HG03354 (cell line): ENCODE measurements around the gene RAB26.

Experiments
- ATAC-seq: cut with Tn5 transposase; IDR thresholded peaks from one replicate; pipeline ENCODE4 v1.9.1; 2021; ENCODE audit warnings: mild to moderate bottlenecking; ENCODE audit not compliant: unreplicated experiment, poor library complexity, severe bottlenecking

The RAB26 gene

DNA sequence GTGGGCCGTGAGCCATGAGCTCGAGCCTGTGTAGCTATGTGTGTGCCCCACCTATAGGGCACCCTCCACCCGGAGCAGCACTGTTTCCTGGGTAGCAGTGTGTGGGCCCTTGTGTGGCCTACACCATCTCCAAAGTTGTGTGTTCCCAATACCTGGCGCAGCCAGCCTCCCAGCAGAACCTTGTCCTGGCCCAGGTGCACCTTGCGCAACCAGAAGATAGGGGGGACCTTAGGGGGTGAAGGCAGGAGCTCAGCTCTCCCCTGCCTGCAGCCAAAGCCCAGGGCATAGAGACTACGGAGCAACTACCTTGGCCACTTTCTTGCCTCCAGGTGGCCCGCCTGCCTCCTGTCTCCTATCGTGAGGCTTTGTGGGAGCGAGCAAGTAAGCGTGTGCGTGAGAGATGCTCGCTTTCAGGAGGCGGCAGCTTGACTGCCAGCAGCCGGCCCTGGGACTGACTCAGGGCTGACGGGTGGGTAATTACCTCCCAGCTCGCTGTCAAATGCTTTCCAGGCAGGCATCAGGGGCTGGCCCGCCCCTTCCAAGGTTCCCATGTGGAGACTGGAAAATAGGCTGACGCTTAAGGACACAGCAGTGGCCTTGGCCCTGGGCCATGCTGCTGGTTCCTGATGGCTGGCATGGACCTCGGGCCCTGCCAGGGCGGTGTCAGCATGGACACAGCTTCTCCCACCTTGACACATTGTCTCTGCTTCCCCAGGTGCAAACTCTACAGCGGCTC is 26.1 kb downstream of the RAB26 start:
- no peak for ATAC-seq

DNA sequence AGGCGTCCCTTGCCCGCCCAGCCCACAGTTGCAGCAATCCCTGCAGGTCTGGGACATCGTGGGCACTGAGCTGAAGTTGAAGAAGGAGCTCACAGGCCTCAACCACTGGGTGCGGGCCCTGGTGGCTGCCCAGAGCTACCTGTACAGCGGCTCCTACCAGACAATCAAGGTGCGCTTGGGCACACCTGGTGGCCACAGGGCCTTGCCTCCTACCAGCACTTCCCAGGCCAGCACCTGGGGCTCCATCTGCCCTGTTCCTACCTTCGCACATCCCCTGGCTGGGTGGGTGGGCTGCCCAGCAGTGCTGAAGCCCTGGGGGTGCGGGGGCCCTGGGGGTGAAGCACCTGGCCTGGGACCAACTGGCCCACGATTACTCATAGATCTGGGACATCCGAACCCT is 27.0 kb downstream of the RAB26 start:
- ATAC-seq: no peak

DNA sequence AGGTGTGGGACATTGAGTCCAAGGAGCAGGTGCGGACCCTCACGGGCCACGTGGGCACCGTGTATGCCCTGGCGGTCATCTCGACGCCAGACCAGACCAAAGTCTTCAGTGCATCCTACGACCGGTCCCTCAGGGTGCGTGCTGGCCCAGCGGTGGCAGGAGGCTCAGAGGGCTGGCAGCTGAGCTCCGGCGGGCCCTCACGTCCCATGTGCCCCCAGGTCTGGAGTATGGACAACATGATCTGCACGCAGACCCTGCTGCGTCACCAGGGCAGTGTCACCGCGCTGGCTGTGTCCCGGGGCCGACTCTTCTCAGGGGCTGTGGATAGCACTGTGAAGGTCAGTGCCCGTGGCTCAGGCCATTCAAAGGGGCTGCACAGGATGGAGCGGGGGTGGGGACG is 27.6 kb downstream of the RAB26 start:
- no peak for ATAC-seq

DNA sequence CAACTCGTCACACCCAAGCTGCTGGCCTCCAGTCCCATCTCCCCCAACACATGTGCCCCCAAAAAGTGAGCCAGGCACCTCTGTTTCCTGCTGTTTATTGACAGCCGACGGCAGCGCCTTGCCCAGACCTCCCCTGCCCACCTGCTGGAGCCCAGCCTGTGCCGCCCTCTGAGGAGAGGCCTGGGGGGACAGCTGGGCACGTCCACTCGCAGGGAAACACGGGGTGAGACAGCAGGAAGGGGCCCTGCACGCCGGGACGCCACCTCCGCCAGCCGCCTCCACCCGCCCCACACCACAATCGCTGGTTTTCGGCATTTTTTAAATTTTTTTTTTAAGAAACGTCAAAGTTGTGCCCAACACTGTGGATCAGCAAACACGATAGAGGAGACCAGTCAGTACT is 28.7 kb downstream of the RAB26 start:
- no peak for ATAC-seq

DNA sequence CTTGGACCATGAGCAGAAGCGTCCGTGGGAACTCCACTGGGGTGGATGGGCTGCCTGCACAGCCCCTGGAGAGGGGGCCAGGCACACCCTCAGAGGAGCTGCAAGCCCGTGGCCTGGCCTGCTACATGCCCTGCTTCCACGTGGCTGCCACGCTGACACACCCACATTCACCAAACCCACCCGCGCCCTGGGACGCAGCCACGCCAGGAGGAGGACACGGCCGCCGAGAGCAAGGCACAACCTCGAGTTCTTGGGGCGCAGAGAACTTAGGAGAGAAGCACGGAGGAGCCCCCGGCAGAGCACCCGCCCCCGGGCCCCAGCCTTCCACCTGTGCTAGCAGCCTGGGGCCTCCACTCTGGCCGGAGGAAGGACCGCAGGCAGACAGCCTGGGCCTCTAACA is 29.1 kb downstream of the RAB26 start:
- ATAC-seq: no peak

DNA sequence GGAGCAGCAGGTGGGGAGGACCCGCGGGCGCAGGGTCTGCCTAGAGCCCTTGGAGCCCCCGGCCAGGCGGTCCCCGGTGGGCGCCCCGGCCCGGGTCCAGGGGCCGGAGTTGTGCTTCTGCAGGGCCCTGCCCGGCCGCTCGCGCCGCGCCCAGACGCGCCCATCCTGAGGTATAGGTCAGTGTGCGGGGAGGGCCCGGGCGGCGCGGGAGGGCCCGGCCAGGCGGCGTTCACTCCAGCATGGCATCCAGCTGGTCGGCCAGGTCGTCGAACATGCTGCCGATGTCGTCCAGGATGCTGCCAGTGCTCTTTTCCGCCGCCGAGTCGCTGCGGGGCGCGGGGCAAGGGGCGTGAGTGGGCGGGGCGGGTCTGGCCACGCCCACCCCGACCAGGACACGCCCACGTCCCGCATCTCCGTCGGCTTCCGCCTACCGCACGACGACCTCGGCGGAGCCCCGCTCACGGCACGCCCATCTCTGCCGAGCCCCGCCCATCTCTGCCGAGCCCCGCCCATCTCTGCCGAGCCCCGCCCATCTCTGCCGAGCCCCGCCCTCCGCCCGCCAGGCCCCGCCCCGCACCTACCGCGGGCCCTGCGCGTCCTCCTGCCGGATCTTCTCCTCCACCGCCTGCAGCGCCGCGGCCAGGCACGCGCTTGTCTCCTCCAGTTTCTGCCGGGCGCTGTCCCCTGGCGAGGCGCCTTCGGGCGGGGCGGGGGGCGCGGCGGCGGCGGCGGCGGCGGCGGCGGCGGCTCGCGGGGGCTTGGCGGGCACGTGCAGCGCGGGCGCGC is 30.1 kb downstream of the RAB26 start:
- no peak for ATAC-seq

DNA sequence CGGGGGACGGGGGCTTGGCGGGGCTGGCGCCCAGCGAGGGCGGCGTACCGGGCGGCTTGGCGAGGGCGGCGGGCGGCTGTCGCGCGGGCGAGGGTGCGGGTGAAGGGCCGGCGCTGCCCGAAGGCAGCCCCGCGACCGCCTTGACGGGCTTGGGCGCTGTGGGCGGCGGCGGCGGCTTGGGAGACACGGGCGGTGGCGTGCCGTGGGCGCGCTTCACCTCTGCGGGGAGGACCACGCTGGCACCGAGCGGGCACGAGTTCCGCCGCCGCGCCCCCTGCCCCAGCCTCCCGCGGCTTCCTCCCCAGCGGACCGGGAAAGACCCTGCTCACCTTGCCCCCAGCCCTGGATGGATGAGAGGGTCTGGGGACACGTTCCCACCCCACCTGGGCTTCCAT is 30.7 kb downstream of the RAB26 start:
- ATAC-seq: no peak

DNA sequence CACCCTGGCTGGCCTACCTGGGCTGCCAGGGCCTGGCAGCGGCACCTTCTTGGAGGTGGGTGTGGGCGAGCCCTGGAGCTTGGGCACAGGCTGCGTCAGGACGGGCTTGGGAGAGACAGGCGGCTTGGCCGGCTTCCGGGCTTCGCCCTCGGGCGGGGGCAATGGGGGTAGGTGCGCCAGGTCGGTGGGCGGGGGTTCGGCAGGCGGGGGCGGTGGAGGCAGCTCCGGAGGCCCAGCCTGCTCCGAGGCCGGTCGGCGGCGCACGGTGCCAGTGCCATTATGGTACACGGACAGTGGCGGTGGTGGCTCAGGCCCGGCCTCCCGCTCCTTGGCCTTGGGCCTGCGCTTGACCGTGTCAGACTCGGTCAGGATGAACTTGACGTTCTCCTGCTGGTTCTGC is 31.2 kb downstream of the RAB26 start:
- no peak for ATAC-seq

DNA sequence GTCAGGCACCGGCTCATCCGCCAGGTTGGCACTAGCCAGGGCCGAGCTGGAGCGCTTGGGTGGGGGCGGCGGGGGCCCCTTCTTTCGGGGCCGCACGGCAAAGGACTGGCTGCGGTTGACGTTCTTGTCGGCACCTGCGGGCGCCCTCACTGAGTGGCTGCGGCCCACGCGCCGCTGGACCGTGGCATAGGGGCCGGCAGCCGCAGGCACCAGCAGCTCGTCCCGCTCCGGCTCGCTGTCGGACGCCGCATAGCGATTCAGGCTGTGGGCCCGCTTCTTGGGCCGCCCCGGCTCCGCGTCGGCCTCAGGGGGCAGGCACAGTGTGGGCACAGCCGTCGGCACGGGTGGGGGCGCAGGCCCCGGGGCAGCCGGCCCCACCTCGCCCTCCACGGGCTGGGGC is 32.0 kb downstream of the RAB26 start:
- no peak for ATAC-seq

DNA sequence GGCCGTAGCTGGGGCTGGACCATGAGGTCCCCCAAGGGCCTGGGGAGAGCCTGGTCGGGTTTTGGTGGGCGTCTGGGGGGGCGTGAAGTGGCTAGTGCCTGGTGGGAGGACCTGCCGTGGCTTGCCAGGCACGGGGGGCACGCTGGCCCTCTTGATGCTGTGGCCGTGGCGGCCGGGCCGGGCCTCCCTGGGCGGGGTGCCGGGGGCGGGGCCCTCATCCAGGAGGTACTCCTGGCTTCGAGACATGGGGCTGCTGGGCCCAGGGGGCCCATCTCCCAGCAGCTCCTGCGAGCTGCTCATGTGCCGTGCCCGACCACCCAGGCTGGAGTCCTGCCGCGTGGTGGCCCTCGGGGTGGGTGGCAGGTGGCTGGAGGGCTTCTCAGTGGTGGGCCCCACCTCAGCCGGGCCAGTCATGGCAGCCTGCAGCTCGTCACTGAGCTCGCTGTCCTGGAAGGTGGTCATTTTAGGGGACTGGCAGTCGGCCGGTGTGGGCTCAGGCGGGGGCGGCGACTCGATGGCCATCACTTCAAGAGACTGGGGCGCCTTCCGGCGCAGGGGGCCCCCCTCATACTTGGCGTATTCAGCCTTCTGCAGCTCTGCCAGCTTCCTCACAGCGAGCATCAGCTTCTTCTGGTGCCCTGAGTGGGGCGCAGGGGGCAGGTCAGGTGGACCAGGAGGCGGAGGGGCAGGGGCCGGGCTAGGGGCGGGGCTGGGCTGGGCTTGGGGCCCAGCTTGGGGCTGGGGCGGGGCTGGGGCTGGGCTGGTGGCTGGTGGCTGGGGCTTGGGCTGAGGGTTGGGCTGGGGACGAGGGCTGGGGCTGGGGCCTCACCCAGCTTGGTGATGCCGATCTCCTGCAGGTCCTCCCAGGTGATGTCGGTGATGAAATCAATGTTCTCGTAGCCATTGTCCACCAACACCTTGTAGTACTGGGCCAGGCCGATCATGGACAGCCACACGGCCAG is 32.8 kb downstream of the RAB26 start:
- ATAC-seq: no peak

DNA sequence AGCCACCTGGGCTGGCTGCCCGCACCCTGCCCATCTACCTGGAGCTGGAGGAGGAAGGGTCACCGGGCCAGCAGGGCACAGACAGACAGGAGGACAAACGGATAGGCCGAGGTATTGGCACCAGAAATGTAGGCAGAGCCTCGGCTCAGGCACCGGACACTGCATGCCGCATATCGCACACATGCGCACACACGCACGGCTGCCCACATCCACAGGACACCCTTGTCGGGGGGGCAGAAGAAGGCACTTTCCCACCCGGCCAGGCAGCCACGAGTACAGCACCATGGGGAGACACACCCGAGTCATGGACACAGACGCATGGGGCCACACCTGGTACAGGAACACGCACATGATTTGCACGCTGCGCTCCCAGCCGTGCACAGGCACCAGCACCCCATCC is 33.5 kb downstream of the RAB26 start:
- no peak for ATAC-seq

DNA sequence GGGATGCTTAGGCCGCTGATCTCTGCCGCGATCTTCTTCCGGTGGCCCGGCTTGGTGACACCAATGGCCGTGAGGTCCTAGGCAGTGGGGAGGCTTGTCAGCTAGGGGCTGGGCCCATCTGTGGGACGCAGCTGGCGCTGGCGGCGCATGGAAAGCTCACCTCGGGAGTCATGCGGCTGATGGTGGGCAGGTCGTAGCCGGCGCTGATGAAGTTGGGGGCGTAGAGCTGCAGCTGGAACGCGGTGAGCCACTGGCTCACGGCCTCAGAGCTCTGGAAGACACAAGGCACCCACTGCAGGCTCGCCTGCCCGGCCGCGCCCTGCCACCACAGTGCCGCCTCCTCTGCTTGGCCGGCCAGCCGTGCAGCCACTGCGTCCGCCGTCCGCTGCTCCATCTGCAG is 35.2 kb downstream of the RAB26 start:
- no peak for ATAC-seq

DNA sequence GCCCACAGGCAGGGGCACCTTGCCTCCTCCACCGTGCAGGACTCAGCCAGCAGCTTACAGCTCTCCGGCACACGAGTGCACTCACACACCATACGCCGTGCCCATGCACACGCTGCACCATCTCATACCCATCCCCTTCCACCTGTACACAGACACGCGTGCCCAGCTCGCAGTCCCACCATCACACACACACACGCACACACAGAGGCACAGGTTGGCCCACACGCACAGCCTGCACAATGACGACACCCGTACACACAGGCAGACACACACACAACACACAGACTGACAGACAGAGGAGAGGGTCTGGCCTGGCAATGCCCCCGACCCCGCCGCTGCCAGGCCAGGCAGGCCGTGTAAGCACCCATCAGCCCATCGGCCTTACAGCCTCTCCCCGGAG is 35.9 kb downstream of the RAB26 start:
- no peak for ATAC-seq

DNA sequence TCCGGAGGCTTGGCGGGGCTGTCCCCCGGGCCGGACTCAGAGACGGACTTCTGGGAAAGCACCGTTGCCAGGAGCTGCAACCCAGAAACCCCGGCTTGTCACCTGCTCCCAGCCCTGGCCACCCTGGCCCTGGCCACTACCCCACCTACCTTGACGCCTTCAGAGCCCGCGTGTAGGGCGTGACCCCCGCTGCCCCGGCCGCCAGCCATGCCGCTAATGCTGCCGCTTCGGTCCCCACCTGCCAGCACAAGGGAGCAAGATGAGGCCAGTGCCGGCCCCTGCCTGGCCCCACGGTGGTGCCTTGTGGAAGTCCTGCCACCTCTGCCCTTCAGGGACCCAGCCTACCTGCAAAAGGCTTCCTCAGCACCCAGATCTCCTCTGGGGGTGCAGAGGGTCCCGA is 36.5 kb downstream of the RAB26 start:
- no peak for ATAC-seq

DNA sequence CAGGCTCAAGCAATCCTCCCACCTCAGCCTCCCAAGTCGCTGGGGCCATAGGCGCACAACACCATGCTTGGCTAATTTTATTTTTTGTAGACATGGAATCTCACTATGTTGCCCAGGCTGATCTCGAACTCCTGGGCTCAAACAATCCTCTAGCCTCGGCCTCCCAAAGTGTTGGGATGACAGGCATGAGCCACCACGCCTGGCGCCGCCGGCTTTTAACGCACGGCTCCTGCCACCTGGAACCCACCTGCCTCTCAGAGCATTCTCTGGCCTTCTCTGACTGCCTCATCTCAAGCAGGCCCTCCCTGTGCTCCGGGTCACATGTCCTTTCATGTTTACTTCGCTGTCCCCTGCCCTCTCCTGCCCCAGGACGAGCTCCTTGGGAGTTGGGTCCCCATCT is 37.6 kb downstream of the RAB26 start:
- ATAC-seq: no peak

DNA sequence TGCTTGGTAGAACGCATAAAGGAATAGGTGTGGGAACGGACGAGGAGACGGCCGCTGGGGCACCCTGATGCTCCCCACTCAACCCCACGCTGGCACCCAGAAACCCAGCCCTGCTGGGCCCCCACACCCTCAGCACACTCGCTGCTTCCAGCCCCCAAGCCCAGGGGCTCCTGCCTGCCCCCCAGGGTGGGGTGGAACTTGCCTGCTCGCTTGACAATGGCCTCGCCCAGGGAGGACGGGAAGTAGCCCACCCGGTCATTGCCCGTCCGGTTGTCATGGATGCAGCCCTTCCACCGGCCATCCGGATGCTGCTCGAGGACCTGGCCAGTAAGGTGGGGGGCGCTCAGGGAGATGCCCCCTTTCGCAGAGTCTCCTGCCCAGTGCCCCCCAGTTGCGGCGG is 38.1 kb downstream of the RAB26 start:
- no peak for ATAC-seq

DNA sequence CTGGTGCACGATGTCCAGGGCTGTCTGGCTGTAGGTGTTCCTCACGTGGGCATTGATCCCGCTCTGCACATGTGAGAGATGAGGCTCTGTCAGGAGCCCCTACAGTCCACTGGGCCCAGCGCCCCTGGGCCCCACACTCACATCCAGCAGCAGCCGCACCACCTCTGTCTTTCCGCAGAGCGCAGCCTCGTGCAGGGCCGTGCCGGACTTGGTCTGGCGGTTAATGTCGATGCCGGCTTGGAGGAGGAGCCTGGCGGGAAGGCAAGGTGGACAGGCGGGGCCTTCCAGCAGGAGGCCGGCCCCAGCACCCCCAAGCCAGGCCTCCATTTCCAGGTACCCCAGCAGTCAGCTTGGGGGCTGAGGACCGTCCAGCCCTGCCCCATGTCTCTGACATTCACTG is 38.8 kb downstream of the RAB26 start:
- no peak for ATAC-seq

DNA sequence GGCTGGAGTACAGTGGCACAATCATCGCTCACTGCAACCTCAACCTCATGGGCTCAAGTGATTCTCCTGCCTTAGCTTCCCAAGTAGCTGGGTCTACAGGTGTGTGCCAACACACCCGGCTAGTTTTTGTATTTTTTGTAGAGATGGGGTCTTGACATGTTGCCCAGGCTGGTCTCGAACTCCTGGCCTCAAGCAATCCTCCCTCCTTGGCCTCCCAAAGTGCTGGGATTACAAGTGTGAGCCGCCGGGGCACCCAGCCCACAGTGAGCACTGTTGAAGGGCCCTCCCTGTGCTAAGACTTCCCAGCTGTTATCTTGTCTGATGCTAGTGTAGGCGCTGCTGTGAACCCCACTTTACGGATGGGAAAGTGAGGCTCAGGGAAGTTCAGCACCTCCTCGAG is 40.0 kb downstream of the RAB26 start:
- ATAC-seq: no peak

DNA sequence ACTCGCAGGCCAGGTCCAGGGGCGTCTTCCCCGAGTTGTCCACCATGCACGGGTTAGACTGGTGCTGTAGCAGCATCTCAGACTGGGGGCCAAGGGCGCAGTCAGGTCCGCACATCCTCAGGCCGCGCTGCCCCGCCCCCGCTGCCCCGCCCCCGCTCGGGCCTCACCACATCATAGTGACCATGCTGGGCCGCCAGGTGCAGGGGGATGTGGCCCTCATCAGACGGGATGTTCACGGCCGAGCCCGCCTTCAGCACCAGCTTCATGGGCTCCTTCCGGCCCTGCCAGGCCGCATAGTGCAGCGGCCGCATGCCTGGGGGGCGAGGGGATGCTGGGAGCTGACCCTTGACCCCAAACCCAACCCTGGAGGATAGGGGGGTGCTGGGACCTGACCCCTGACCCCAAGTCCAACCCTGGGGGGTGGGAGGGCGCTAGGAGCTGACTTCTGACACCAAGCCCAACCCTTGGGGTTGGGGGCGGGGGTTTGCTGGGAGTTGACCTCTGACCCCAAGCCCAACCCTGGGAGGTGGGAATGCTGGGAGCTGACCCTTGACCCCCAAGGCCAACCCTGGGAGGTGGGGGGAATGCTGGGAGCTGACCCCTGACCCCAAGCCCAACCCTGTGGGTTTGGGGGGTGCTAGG is 40.9 kb downstream of the RAB26 start:
- no peak for ATAC-seq
